Natural killer cell (primary cell): ENCODE measurements around the gene CLCN2. TPM values are rescaled to one million over a fixed set of nuclear protein-coding genes. Genes with fewer than 3 reads are reported as not detected.

Experiments used
- ATAC-seq, 3 donors: fragments of 150-1000 bp in 2 of 3; fragments of 200-7000 bp in 1 of 3; cut with Tn5 transposase; 1 replicate in 1 of 3; 2 replicates in 2 of 3; pipeline ENCODE4 v1.10.0; 2021; ENCODE audit warnings: mild to moderate bottlenecking in 2 of 3, moderate library complexity in 2 of 3
- DNase-seq, 2 donors: peaks; one replicate each; pipeline versions ENCODE4 v3.0.0 to v3.0.0-alpha.2; 2013 to 2021; ENCODE audit warnings: mixed read lengths in 1 of 2
- H3K27ac ChIP-seq: one replicate; pipeline ENCODE4 v1.5.1; 2013; ENCODE audit warnings: mild to moderate bottlenecking, low read length
- H3K27me3 ChIP-seq: one replicate; pipeline ENCODE4 v1.6.1; 2013; ENCODE audit warnings: low read length; ENCODE audit not compliant: control insufficient read depth, insufficient read depth
- H3K36me3 ChIP-seq: one replicate; pipeline ENCODE4 v1.6.1; 2013; ENCODE audit warnings: low read length; ENCODE audit not compliant: control insufficient read depth, insufficient read depth
- H3K4me1 ChIP-seq: one replicate; pipeline ENCODE4 v1.6.1; 2013; ENCODE audit warnings: low read length; ENCODE audit not compliant: control insufficient read depth, insufficient read depth
- H3K4me3 ChIP-seq: one replicate; pipeline ENCODE4 v1.5.1; 2013; ENCODE audit warnings: low read length
- H3K9me3 ChIP-seq: one replicate; pipeline ENCODE4 v1.6.1; 2013; ENCODE audit warnings: low read length; ENCODE audit not compliant: control insufficient read depth, insufficient read depth
- H3K27ac Mint-ChIP-seq, 2 donors: one replicate each; pipeline ENCODE4 v1.8.0; 2022; ENCODE audit warnings: mild to moderate bottlenecking in 2 of 2, mixed read lengths in 2 of 2, moderate library complexity in 1 of 2
- H3K27me3 Mint-ChIP-seq, 2 donors: one replicate each; pipeline ENCODE4 v1.8.0; 2022; ENCODE audit warnings: low read depth in 2 of 2, mixed read lengths in 2 of 2
- H3K36me3 Mint-ChIP-seq: one replicate; pipeline ENCODE4 v1.8.0; 2022; ENCODE audit warnings: mixed read lengths
- H3K4me1 Mint-ChIP-seq, 2 donors: one replicate each; pipeline ENCODE4 v1.8.0; 2022; ENCODE audit warnings: mixed read lengths in 2 of 2
- H3K4me3 Mint-ChIP-seq: one replicate; pipeline ENCODE4 v1.8.0; 2022; ENCODE audit warnings: mild to moderate bottlenecking, moderate library complexity, mixed read lengths
- H3K9me3 Mint-ChIP-seq, 2 donors: one replicate each; pipeline ENCODE4 v1.8.0; 2022; ENCODE audit warnings: mixed read lengths in 2 of 2
- CTCF ChIP-seq: fragments of 200-600 bp; IDR thresholded peaks from one replicate; pipeline ENCODE4 v1.8.0; 2022; ENCODE audit warnings: antibody characterized with exemption
- WGBS: methylation state at CpG from one replicate; pipeline ENCODE4 v1.1.7; 2013; ENCODE audit warnings: missing lambda C conversion rate; ENCODE audit not compliant: insufficient coverage; 5-methylcytosine and 5-hydroxymethylcytosine counted together
- intact Hi-C: fragments of 100-400 bp; cut with micrococcal nuclease; formaldehyde crosslinking; loops from one replicate; pipeline ENCODE4 v1.14.2; 2022
- total RNA-seq, 4 donors: library from RNA; stranded (reverse); fragments of 120-200 nt in 1 of 4; gene quantifications; one replicate each; pipeline versions ENCODE4 v1.2.3 to v1.2.4, GENCODE V29; 2013 to 2022

The CLCN2 gene
- total RNA-seq, 3 donors from 2014 or later (not counting 1 experiment from before 2014, with no cell fraction given) = 7.8 to 8.2 (median 8.1) TPM

GRCh38 chr3:184355261-184356040 is 6.0 kb downstream of the CLCN2 start:
- no peak overlapping the region for H3K27ac ChIP-seq
- no peaks in the 10 kb centered on the region for H3K27me3 ChIP-seq
- WGBS = 92% methylated on average over 18 of the region's 18 CpGs
- no peaks in the 10 kb centered on the region for H3K36me3 ChIP-seq
- Mint-ChIP-seq H3K4me3 (no peak overlapping the region), H3K27ac (peak overlapping the region in 1 of 2 donors; percentile 69), H3K9me3 (no peaks in the 10 kb centered on the region), H3K36me3 (no peaks in the 10 kb centered on the region), H3K27me3 (peaks cover 0 to 3% of the 10 kb centered on the region in 2 donors), H3K4me1 (peaks cover 0 to 7% of the 10 kb centered on the region in 2 donors)
- H3K4me1 ChIP-seq = peaks cover 10% of the 10 kb centered on the region
- DNase-seq = no peak
- H3K9me3 ChIP-seq = no peaks in the 10 kb centered on the region
- H3K4me3 ChIP-seq = no peak overlapping the region
- ATAC-seq = no peak
- intact Hi-C loops = no loop called here
- TF ChIP-seq CTCF = no peak

- H3K9me3 ChIP-seq = no peaks in the 10 kb centered on the region
- no peak for DNase-seq
- H3K9me3 Mint-ChIP-seq = no peaks in the 10 kb centered on the region
- H3K27ac ChIP-seq = no peak overlapping the region
- intact Hi-C loops = loop anchor here (1.0 kb wide), 1 partner anchor 159 kb away; no protein-coding TSS in a partner anchor
- H3K4me3 ChIP-seq = no peak overlapping the region
- H3K4me3 Mint-ChIP-seq = no peak overlapping the region
- no peaks in the 10 kb centered on the region for H3K27me3 ChIP-seq
- H3K36me3 ChIP-seq = no peaks in the 10 kb centered on the region
- no peak for TF ChIP-seq CTCF
- ATAC-seq = no peak
- no peaks in the 10 kb centered on the region for H3K36me3 Mint-ChIP-seq
- 84% methylated on average over 8 of the region's 8 CpGs for WGBS
- H3K27ac Mint-ChIP-seq = peak overlapping the region in 1 of 2 donors; percentile 69
- peaks cover 0 to 1% of the 10 kb centered on the region in 2 donors for H3K4me1 Mint-ChIP-seq
- H3K4me1 ChIP-seq = peaks cover 10% of the 10 kb centered on the region
- H3K27me3 Mint-ChIP-seq = peaks cover 0 to under 1% of the 10 kb centered on the region in 2 donors
These were observed 6.7 kb downstream of the CLCN2 start for GRCh38 chr3:184354754-184355153.

- peak overlapping the region; percentile 45 for H3K4me3 Mint-ChIP-seq
- 27% methylated on average over 18 of the region's 18 CpGs for WGBS
- ATAC-seq (peak; percentile 71 to 94 (median 83)), DNase-seq (peak; percentile 60 to 80)
- no peaks in the 10 kb centered on the region for H3K27me3 Mint-ChIP-seq
- H3K27me3 ChIP-seq = no peaks in the 10 kb centered on the region
- no peak overlapping the region for H3K4me3 ChIP-seq
- H3K9me3 Mint-ChIP-seq = no peaks in the 10 kb centered on the region
- H3K27ac Mint-ChIP-seq = peak overlapping the region in 1 of 2 donors; percentile 69
- TF ChIP-seq CTCF = peak; percentile 68
- H3K4me1 ChIP-seq = peaks cover 10% of the 10 kb centered on the region
- no peaks in the 10 kb centered on the region for H3K9me3 ChIP-seq
- intact Hi-C loops = loop anchor here (1.0 kb wide), 1 partner anchor 159 kb away; no protein-coding TSS in a partner anchor
- no peaks in the 10 kb centered on the region for H3K4me1 Mint-ChIP-seq
- H3K27ac ChIP-seq = no peak overlapping the region
- H3K36me3 Mint-ChIP-seq = no peaks in the 10 kb centered on the region
- no peaks in the 10 kb centered on the region for H3K36me3 ChIP-seq
These were observed 7.2 kb downstream of the CLCN2 start for GRCh38 chr3:184354121-184354728.
